A673 (cell line): ENCODE results near the gene KAT8. TPM values are rescaled to one million over a fixed set of nuclear protein-coding genes. Genes with fewer than 3 reads are reported as not detected.
"Not testable (repeated sequence)": the region's sequence is repeated elsewhere in the genome, so short reads cannot be mapped to it uniquely, and the experiment has no call there.

Experiments used
- BruUV-seq: library from RNA; stranded (reverse); fragments of 400-500 nt; replicated peaks from 2 replicates; lab custom pipeline; 2021; lab: Mats Ljungman, UMichigan
- CTCF ChIA-PET: fragments of 300-600 bp; sonication (Branson Sonifier 250); formaldehyde crosslinking; loops from one replicate; lab custom pipeline; 2022; ENCODE audit warnings: antibody characterized with exemption; lab: Charles Lee
- POLR2A ChIA-PET: fragments of 300-600 bp; sonication (Branson Sonifier 250); formaldehyde crosslinking; loops from one replicate; lab custom pipeline; 2022; ENCODE audit warnings: antibody characterized with exemption; ENCODE audit not compliant: low non-redundant PET; lab: Charles Lee
- DNase-seq: peaks from one replicate; pipeline ENCODE4 v3.0.0-alpha.2; 2015; ENCODE audit warnings: low spot score
- H3K27ac ChIP-seq: fragments of 200-600 bp; sonication (generic); 2 replicates; pipeline ENCODE4 v1.5.1; 2016; ENCODE audit warnings: mixed run types, low read depth, mild to moderate bottlenecking, mixed read lengths, antibody characterized with exemption, low read length; ENCODE audit not compliant: poor library complexity, severe bottlenecking
- H3K27me3 ChIP-seq: fragments of 200-600 bp; sonication (generic); replicated peaks from 2 replicates; pipeline ENCODE4 v1.6.1; 2017; ENCODE audit warnings: mixed run types, low read depth, mild to moderate bottlenecking, mixed read lengths, antibody characterized with exemption, low read length; ENCODE audit not compliant: insufficient read depth, poor library complexity
- H3K36me3 ChIP-seq: fragments of 200-600 bp; sonication (generic); 2 replicates; pipeline ENCODE4 v1.6.1; 2016; ENCODE audit warnings: mixed run types, mild to moderate bottlenecking, mixed read lengths, antibody characterized with exemption, low read length; ENCODE audit not compliant: insufficient read depth, poor library complexity, severe bottlenecking
- H3K4me1 ChIP-seq: fragments of 200-600 bp; sonication (generic); 2 replicates; pipeline ENCODE4 v1.6.1; 2017; ENCODE audit warnings: mixed run types, mild to moderate bottlenecking, mixed read lengths, antibody characterized with exemption, low read length; ENCODE audit not compliant: insufficient read depth, poor library complexity, severe bottlenecking
- H3K4me3 ChIP-seq: fragments of 200-600 bp; sonication (generic); 2 replicates; pipeline ENCODE4 v1.5.1; 2016; ENCODE audit warnings: low read depth, mixed run types, mild to moderate bottlenecking, mixed read lengths, low read length; ENCODE audit not compliant: poor library complexity, severe bottlenecking
- H3K9me3 ChIP-seq: fragments of 200-600 bp; sonication (generic); 2 replicates; pipeline ENCODE4 v1.6.1; 2016; ENCODE audit warnings: mixed run types, low read depth, mild to moderate bottlenecking, mixed read lengths, antibody characterized with exemption, low read length; ENCODE audit not compliant: poor library complexity, severe bottlenecking
- EZH2 ChIP-seq: fragments of 200-600 bp; sonication (generic); IDR thresholded peaks from 2 replicates; pipeline ENCODE4 v1.6.1; 2017; ENCODE audit warnings: borderline replicate concordance, low read depth, mild to moderate bottlenecking, mixed read lengths, antibody characterized with exemption, low read length; ENCODE audit not compliant: poor library complexity, severe bottlenecking
- intact Hi-C: fragments of 100-400 bp; cut with micrococcal nuclease; formaldehyde crosslinking; loops from one replicate; pipeline ENCODE4 v1.10.0; 2022; ENCODE audit not compliant: unreplicated experiment
- total RNA-seq: library from RNA; stranded (reverse); gene quantifications from 2 replicates; pipeline ENCODE4 v1.2.3, GENCODE V29; 2021
- TF ChIP-seq, protein P1 (sequence below): fragments of 300-800, 200-600 bp; sonication (generic); conservative IDR thresholded peaks from 2 replicates; pipeline ENCODE4 v1.5.1; 2017; ENCODE audit warnings: low read depth, mild to moderate bottlenecking, antibody characterized with exemption, low read length, moderate library complexity, mixed read lengths

KAT8 gene
- total RNA-seq, 1 experiment from 2014 or later, result 65.4 TPM

DNA sequence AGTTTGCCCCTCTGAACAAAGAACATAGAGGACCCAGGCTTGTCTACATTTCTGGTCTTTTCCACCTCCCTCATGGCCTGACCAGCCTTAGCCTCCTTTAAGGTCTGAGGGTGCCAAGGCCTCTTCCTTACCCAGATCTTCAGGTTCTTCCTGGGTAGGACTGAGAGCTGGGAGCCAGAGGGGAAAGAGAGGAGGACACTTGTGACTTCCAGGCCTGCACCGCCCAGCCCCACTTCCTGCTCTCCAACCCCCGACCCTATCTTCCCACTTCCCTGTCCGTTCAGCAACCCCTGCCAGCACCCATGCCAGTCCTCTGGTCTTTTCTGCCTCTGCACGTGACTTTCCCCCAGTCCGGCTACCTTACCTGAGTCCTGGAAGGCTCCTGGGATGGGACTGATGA is 31.9 kb downstream of the KAT8 start:
- H3K9me3 ChIP-seq, result no peaks in the 10 kb centered on the region
- H3K4me3 ChIP-seq, result no peak overlapping the region
- no peaks in the 10 kb centered on the region for H3K27me3 ChIP-seq
- ChIA-PET POLR2A (no interaction called here), CTCF (no interaction called here)
- BruUV-seq, result no TSS peak
- TF ChIP-seq EZH2, result no peak
- TF ChIP-seq, protein P1, sequence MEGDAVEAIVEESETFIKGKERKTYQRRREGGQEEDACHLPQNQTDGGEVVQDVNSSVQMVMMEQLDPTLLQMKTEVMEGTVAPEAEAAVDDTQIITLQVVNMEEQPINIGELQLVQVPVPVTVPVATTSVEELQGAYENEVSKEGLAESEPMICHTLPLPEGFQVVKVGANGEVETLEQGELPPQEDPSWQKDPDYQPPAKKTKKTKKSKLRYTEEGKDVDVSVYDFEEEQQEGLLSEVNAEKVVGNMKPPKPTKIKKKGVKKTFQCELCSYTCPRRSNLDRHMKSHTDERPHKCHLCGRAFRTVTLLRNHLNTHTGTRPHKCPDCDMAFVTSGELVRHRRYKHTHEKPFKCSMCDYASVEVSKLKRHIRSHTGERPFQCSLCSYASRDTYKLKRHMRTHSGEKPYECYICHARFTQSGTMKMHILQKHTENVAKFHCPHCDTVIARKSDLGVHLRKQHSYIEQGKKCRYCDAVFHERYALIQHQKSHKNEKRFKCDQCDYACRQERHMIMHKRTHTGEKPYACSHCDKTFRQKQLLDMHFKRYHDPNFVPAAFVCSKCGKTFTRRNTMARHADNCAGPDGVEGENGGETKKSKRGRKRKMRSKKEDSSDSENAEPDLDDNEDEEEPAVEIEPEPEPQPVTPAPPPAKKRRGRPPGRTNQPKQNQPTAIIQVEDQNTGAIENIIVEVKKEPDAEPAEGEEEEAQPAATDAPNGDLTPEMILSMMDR, result no peak
- intact Hi-C loops, result loop anchor here (10.0 kb wide), 1 partner anchor 195 kb away; the partner anchor contains the start of gene SETD1A
- no peak overlapping the region for H3K27ac ChIP-seq
- H3K4me1 ChIP-seq, result no peaks in the 10 kb centered on the region
- no peaks in the 10 kb centered on the region for H3K36me3 ChIP-seq
- DNase-seq, result no peak

DNA sequence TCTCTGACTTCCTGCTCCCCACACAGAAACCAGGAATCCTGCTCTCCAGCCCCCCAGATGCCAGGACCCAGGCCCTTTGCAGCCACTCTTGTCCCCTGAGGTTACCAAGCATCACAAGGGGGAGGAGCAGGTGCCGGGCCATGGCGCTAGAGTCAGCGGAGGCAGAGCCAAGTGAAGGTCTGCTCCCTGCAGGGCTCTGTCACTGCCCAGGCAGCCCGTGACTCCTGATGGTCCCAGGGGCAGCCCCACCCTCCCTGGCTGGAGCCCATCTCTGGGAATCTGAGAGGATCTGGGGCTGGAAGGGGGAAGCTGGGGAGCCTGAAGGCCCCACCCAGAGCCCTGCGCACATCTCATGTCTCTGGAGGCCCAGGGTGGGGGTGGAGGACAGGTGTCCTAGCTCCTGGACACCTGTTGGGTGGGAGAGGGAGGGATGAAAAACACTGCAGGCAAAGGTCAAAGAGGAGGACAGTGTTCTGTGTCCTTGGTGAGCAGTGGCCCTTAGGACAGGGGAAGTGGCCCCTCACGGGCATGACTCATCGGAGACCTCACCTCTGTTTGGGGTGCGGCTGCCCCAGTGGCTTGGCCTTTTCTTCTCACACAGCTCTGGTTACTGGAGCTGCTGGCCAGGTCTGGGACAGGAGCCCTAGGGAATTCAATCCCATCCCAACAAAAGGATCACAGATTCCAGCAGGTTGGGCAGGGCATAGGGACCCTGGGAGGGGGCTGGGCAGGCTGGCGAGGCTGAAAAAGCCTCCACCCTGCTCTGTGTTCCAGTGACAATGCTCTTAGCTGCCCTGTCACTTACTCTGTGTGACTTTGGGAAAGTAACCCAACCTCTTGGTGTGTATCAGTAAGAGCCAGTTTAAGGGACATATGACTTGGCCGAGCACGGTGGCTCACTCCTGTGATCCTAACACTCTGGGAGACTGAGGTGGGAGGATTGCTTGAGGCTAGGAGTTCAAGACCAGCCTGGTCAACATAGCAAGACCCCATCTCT is 32.7 kb downstream of the KAT8 start, which contains the start of gene PRSS36:
Gene PRSS36 (minus strand): TSS at position 173 of the 997 bp plus-strand sequence. CDS start 31 bp downstream, at position 142.
- H3K4me1 ChIP-seq, result no peaks in the 10 kb centered on the region
- ChIA-PET POLR2A (no interaction called here), CTCF (no interaction called here)
- intact Hi-C loops, result loop anchor here (10.0 kb wide), 1 partner anchor 195 kb away; the partner anchor contains the start of gene SETD1A
- BruUV-seq, result no TSS peak
- no peaks in the 10 kb centered on the region for H3K9me3 ChIP-seq
- H3K36me3 ChIP-seq, result no peaks in the 10 kb centered on the region
- H3K4me3 ChIP-seq, result no peak within 1 kb of the TSS
- H3K27ac ChIP-seq, result no peak within 1 kb of the TSS
- no peak for DNase-seq
- TF ChIP-seq, protein P1, result no peak
- TF ChIP-seq EZH2, result no peak
- no peaks in the 10 kb centered on the region for H3K27me3 ChIP-seq

DNA sequence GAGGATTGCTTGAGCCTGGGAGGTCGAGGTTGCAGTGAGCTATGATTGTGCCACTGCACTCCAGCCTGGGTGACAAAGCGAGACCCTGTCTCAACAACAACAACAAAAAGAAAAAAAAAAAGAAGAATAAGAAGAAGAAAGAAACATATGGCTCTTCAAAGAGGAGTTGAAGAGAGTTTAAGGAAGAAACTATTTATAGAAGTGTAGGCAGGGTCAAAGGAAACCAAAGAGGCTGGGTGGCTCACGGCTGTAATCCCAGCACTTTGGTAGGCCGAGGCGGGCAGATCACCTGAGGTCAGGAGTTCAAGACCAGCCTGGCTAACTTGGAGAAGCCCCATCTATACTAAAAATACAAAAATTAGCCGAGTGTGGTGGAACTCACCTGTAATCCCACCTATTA is 33.5 kb downstream of the KAT8 start:
- H3K27me3 ChIP-seq, POLR2A ChIA-PET, BruUV-seq, intact Hi-C loops, H3K4me1 ChIP-seq, H3K36me3 ChIP-seq, H3K27ac ChIP-seq, H3K4me3 ChIP-seq, CTCF ChIA-PET, H3K9me3 ChIP-seq, DNase-seq: not testable (repeated sequence)
